ENCODE measurements around the gene TCF12.

GRCh38 chr15:57198131-57198530 lies 279.7 kb downstream of the TCF12 start:
- TF ChIP-seq CTCF (IDR thresholded peaks at IDR 0.05; ENCODE audit: control extremely low read depth in 1 of 3, insufficient read depth in 1 of 3, low read depth in 1 of 3, low read length in 3 of 3) (no peak), POLR2A (IDR thresholded peaks at IDR 0.05; ENCODE audit: control extremely low read depth in 1 of 2, low read depth in 2 of 2, low read length in 2 of 2) (no peak), POLR2AphosphoS5 (IDR thresholded peaks at IDR 0.05; ENCODE audit: low read depth, low read length) (no peak), GABPA (IDR thresholded peaks at IDR 0.05; ENCODE audit: borderline replicate concordance, insufficient read depth, low read length) (no peak), EZH2 (IDR thresholded peaks at IDR 0.05; ENCODE audit: low read depth, low read length, severe bottlenecking) (no peak), NRF1 (IDR thresholded peaks at IDR 0.05; ENCODE audit: low read depth, low read length) (no peak)
